Right lobe of liver (tissue), 4 donors: ENCODE measurements around the gene OTUD5.

ENCODE experiments used
- POLR2A ChIP-seq: fragments of 450-650 bp; IDR thresholded peaks from one replicate; pipeline ENCODE4 v1.6.1; 2017; ENCODE audit warnings: antibody characterized with exemption, mild to moderate bottlenecking
- TF ChIP-seq, protein P1 (sequence below), 4 donors: fragments of 200-600 bp in 3 of 4; fragments of 450-650 bp in 1 of 4; IDR thresholded peaks; one replicate each; pipeline versions ENCODE4 v1.5.1 to v1.8.0; 2016 to 2022; ENCODE audit warnings: antibody characterized with exemption in 4 of 4, mild to moderate bottlenecking in 2 of 4
- donor health status: DM: no; HTN: no; CAD: no.
- donor health status: DM: no; HTN: no; CAD: no.
- donor health status: DM: no; HTN: yes; CAD: no.

DNA sequence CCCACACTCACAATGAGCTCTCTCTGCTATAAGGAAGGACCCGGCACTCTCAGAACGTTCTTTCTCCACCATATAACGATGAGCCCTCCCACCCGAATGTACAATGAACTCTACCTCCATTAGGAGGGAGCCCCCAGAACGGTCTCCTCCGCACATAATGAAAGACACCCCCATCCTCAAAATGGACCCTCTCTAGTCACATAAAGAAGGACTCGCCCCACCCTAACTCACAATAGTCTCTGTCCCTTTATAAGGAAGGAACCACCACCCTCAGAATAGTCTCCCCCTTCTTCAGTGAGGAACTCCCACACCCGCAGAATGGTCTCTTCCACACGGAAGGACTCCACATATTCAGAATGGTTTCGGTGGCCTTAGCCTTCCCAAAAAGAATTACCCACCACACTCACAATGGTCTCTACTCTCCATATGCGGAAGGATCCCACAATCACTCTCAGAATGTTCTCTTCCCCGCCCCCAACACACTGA, 46.4 kb downstream of the OTUD5 start:
- TF ChIP-seq, protein P1, sequence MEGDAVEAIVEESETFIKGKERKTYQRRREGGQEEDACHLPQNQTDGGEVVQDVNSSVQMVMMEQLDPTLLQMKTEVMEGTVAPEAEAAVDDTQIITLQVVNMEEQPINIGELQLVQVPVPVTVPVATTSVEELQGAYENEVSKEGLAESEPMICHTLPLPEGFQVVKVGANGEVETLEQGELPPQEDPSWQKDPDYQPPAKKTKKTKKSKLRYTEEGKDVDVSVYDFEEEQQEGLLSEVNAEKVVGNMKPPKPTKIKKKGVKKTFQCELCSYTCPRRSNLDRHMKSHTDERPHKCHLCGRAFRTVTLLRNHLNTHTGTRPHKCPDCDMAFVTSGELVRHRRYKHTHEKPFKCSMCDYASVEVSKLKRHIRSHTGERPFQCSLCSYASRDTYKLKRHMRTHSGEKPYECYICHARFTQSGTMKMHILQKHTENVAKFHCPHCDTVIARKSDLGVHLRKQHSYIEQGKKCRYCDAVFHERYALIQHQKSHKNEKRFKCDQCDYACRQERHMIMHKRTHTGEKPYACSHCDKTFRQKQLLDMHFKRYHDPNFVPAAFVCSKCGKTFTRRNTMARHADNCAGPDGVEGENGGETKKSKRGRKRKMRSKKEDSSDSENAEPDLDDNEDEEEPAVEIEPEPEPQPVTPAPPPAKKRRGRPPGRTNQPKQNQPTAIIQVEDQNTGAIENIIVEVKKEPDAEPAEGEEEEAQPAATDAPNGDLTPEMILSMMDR (IDR thresholded peaks at IDR 0.05) = no peak
- TF ChIP-seq POLR2A = no peak
